OCI-LY1 (cell line): ENCODE data around the gene PYDC1.

Source experiments
- H2AFZ ChIP-seq: fragments of 200-600 bp; sonication (generic), shearing (Covaris generic); 2 replicates; pipeline ENCODE4 v1.6.0; 2014; ENCODE audit warnings: antibody characterized with exemption, mild to moderate bottlenecking, low read length
- H3F3A ChIP-seq: fragments of 200-600 bp; sonication (generic), shearing (Covaris generic); 2 replicates; pipeline ENCODE4 v1.6.0; 2014; ENCODE audit warnings: mild to moderate bottlenecking, antibody characterized with exemption, low read length, moderate library complexity; ENCODE audit not compliant: insufficient read depth
- H3K27ac ChIP-seq: fragments of 200-600 bp; sonication (generic); 2 replicates; pipeline ENCODE4 v1.5.1; 2014; ENCODE audit warnings: low read length, mixed run types, mild to moderate bottlenecking, low read depth; ENCODE audit not compliant: poor library complexity, severe bottlenecking
- H3K27me3 ChIP-seq: fragments of 200-600 bp; sonication (generic); 2 replicates; pipeline ENCODE4 v1.6.0; 2014; ENCODE audit warnings: antibody characterized with exemption, mild to moderate bottlenecking, low read length, moderate library complexity; ENCODE audit not compliant: insufficient read depth
- H3K36me3 ChIP-seq: fragments of 200-600 bp; sonication (generic); 2 replicates; pipeline ENCODE4 v1.6.1; 2014; ENCODE audit warnings: mild to moderate bottlenecking, antibody characterized with exemption, low read length, moderate library complexity, mixed read lengths; ENCODE audit not compliant: insufficient read depth
- H3K4me1 ChIP-seq: fragments of 200-600 bp; sonication (generic); 2 replicates; pipeline ENCODE4 v1.5.1; 2014; ENCODE audit warnings: mild to moderate bottlenecking, low read length, moderate library complexity; ENCODE audit not compliant: insufficient read depth, severe bottlenecking
- H3K4me2 ChIP-seq: fragments of 200-600 bp; sonication (generic), shearing (Covaris generic); 2 replicates; pipeline ENCODE4 v1.6.1; 2014; ENCODE audit warnings: low read length
- H3K4me3 ChIP-seq: fragments of 200-600 bp; sonication (generic); 2 replicates; pipeline ENCODE4 v1.5.1; 2014; ENCODE audit warnings: low read length, low read depth, mild to moderate bottlenecking, mixed read lengths; ENCODE audit not compliant: poor library complexity, severe bottlenecking
- H3K79me2 ChIP-seq: fragments of 200-600 bp; shearing (Covaris generic); 2 replicates; pipeline ENCODE4 v1.6.1; 2016; ENCODE audit warnings: mixed run types, low read length, mixed read lengths; ENCODE audit not compliant: insufficient read depth
- H3K9ac ChIP-seq: fragments of 200-600 bp; sonication (generic), shearing (Covaris generic); 2 replicates; pipeline ENCODE4 v1.6.1; 2014; ENCODE audit warnings: mild to moderate bottlenecking, low read length, mixed read lengths
- H3K9me2 ChIP-seq: fragments of 200-600 bp; sonication (generic), shearing (Covaris generic); 2 replicates; pipeline ENCODE4 v1.6.1; 2014; ENCODE audit warnings: low read depth, mild to moderate bottlenecking, low read length, mixed read lengths
- H3K9me3 ChIP-seq: fragments of 200-600 bp; shearing (Covaris generic); 2 replicates; pipeline ENCODE4 v1.6.1; 2014; ENCODE audit warnings: low read length, mixed read lengths
- H4K20me1 ChIP-seq: fragments of 200-600 bp; sonication (generic), shearing (Covaris generic); 2 replicates; pipeline ENCODE4 v1.6.0; 2016; ENCODE audit warnings: mild to moderate bottlenecking, low read length; ENCODE audit not compliant: insufficient read depth
- CTCF ChIP-seq: fragments of 200-600 bp; sonication (generic), shearing (Covaris generic); IDR thresholded peaks from 2 replicates; pipeline ENCODE4 v1.5.1; 2017; ENCODE audit warnings: mild to moderate bottlenecking, antibody characterized with exemption, low read length, moderate library complexity, mixed read lengths
- EZH2 ChIP-seq: fragments of 200-600 bp; sonication (generic), shearing (Covaris generic); IDR thresholded peaks from 2 replicates; pipeline ENCODE4 v1.8.0; 2017; ENCODE audit warnings: borderline replicate concordance, mixed run types, mild to moderate bottlenecking, antibody characterized with exemption, low read length, moderate library complexity, mixed read lengths

PYDC1 gene

GRCh38 chr16:31217136-31217530, 198 bp upstream of the PYDC1 start:
- H3K4me2 ChIP-seq, result no peak overlapping the region

GRCh38 chr16:31215287-31216162, 1.4 kb downstream of the PYDC1 start:
- Histone ChIP-seq H2AFZ (no peak overlapping the region), H3K4me3 (no peak overlapping the region), H3K9ac (no peak overlapping the region), H4K20me1 (no peaks in the 10 kb centered on the region), H3K27me3 (peaks cover 8% of the 10 kb centered on the region; the same call in 1 of the 2 replicates), H3K36me3 (no peaks in the 10 kb centered on the region), H3K4me1 (no peaks in the 10 kb centered on the region), H3K27ac (no peak overlapping the region), H3F3A (no peaks in the 10 kb centered on the region), H3K4me2 (no peak overlapping the region; the same call in 1 of the 2 replicates), H3K9me2 (no peaks in the 10 kb centered on the region), H3K79me2 (no peaks in the 10 kb centered on the region), H3K9me3 (no peaks in the 10 kb centered on the region)
- TF ChIP-seq EZH2 (no peak), CTCF (no peak)

More at GRCh38 chr16:31217136-31217530, 198 bp upstream of the PYDC1 start:
- H3F3A ChIP-seq, result no peaks in the 10 kb centered on the region
- no peaks in the 10 kb centered on the region for H3K9me3 ChIP-seq
- H3K9ac ChIP-seq, result no peak overlapping the region
- H4K20me1 ChIP-seq, result no peaks in the 10 kb centered on the region
- H3K79me2 ChIP-seq, result no peaks in the 10 kb centered on the region
- no peak for TF ChIP-seq CTCF
- TF ChIP-seq EZH2, result no peak
- H3K27ac ChIP-seq, result no peak overlapping the region
- peaks cover 8% of the 10 kb centered on the region; the same call in 1 of the 2 replicates for H3K27me3 ChIP-seq
- no peaks in the 10 kb centered on the region for H3K9me2 ChIP-seq
- no peaks in the 10 kb centered on the region for H3K4me1 ChIP-seq
- no peaks in the 10 kb centered on the region for H3K36me3 ChIP-seq
- H2AFZ ChIP-seq, result no peak overlapping the region
- H3K4me3 ChIP-seq, result no peak overlapping the region

GRCh38 chr16:31214708-31215286, 2.1 kb downstream of the PYDC1 start:
- TF ChIP-seq CTCF, result no peak
- no peak for TF ChIP-seq EZH2
- Histone ChIP-seq H3K36me3 (no peaks in the 10 kb centered on the region), H3K4me1 (no peaks in the 10 kb centered on the region), H3K9me2 (no peaks in the 10 kb centered on the region), H3K4me3 (no peak overlapping the region), H3K9me3 (no peaks in the 10 kb centered on the region), H3K27ac (no peak overlapping the region), H3K27me3 (peaks cover 8% of the 10 kb centered on the region; the same call in 1 of the 2 replicates), H4K20me1 (no peaks in the 10 kb centered on the region), H3F3A (no peaks in the 10 kb centered on the region), H3K4me2 (no peak overlapping the region), H3K79me2 (no peaks in the 10 kb centered on the region), H3K9ac (no peak overlapping the region), H2AFZ (no peak overlapping the region)
